OCI-LY1 (cell line): ENCODE results near the gene KRTAP10-4.
"Not testable (repeated sequence)": the region's sequence is repeated elsewhere in the genome, so short reads cannot be mapped to it uniquely, and the experiment has no call there.

Experiments
- H2AFZ ChIP-seq: fragments of 200-600 bp; sonication (generic), shearing (Covaris generic); 2 replicates; pipeline ENCODE4 v1.6.0; 2014; ENCODE audit warnings: antibody characterized with exemption, mild to moderate bottlenecking, low read length
- H3F3A ChIP-seq: fragments of 200-600 bp; sonication (generic), shearing (Covaris generic); 2 replicates; pipeline ENCODE4 v1.6.0; 2014; ENCODE audit warnings: mild to moderate bottlenecking, antibody characterized with exemption, low read length, moderate library complexity; ENCODE audit not compliant: insufficient read depth
- H3K27ac ChIP-seq: fragments of 200-600 bp; sonication (generic); 2 replicates; pipeline ENCODE4 v1.5.1; 2014; ENCODE audit warnings: low read length, mixed run types, mild to moderate bottlenecking, low read depth; ENCODE audit not compliant: poor library complexity, severe bottlenecking
- H3K27me3 ChIP-seq: fragments of 200-600 bp; sonication (generic); 2 replicates; pipeline ENCODE4 v1.6.0; 2014; ENCODE audit warnings: antibody characterized with exemption, mild to moderate bottlenecking, low read length, moderate library complexity; ENCODE audit not compliant: insufficient read depth
- H3K36me3 ChIP-seq: fragments of 200-600 bp; sonication (generic); 2 replicates; pipeline ENCODE4 v1.6.1; 2014; ENCODE audit warnings: mild to moderate bottlenecking, antibody characterized with exemption, low read length, moderate library complexity, mixed read lengths; ENCODE audit not compliant: insufficient read depth
- H3K4me1 ChIP-seq: fragments of 200-600 bp; sonication (generic); 2 replicates; pipeline ENCODE4 v1.5.1; 2014; ENCODE audit warnings: mild to moderate bottlenecking, low read length, moderate library complexity; ENCODE audit not compliant: insufficient read depth, severe bottlenecking
- H3K4me2 ChIP-seq: fragments of 200-600 bp; sonication (generic), shearing (Covaris generic); 2 replicates; pipeline ENCODE4 v1.6.1; 2014; ENCODE audit warnings: low read length
- H3K4me3 ChIP-seq: fragments of 200-600 bp; sonication (generic); 2 replicates; pipeline ENCODE4 v1.5.1; 2014; ENCODE audit warnings: low read length, low read depth, mild to moderate bottlenecking, mixed read lengths; ENCODE audit not compliant: poor library complexity, severe bottlenecking
- H3K79me2 ChIP-seq: fragments of 200-600 bp; shearing (Covaris generic); 2 replicates; pipeline ENCODE4 v1.6.1; 2016; ENCODE audit warnings: mixed run types, low read length, mixed read lengths; ENCODE audit not compliant: insufficient read depth
- H3K9ac ChIP-seq: fragments of 200-600 bp; sonication (generic), shearing (Covaris generic); 2 replicates; pipeline ENCODE4 v1.6.1; 2014; ENCODE audit warnings: mild to moderate bottlenecking, low read length, mixed read lengths
- H3K9me2 ChIP-seq: fragments of 200-600 bp; sonication (generic), shearing (Covaris generic); 2 replicates; pipeline ENCODE4 v1.6.1; 2014; ENCODE audit warnings: low read depth, mild to moderate bottlenecking, low read length, mixed read lengths
- H3K9me3 ChIP-seq: fragments of 200-600 bp; shearing (Covaris generic); 2 replicates; pipeline ENCODE4 v1.6.1; 2014; ENCODE audit warnings: low read length, mixed read lengths
- H4K20me1 ChIP-seq: fragments of 200-600 bp; sonication (generic), shearing (Covaris generic); 2 replicates; pipeline ENCODE4 v1.6.0; 2016; ENCODE audit warnings: mild to moderate bottlenecking, low read length; ENCODE audit not compliant: insufficient read depth
- EZH2 ChIP-seq: fragments of 200-600 bp; sonication (generic), shearing (Covaris generic); IDR thresholded peaks from 2 replicates; pipeline ENCODE4 v1.8.0; 2017; ENCODE audit warnings: borderline replicate concordance, mixed run types, mild to moderate bottlenecking, antibody characterized with exemption, low read length, moderate library complexity, mixed read lengths
- TF ChIP-seq, protein P1 (sequence below): fragments of 200-600 bp; sonication (generic), shearing (Covaris generic); IDR thresholded peaks from 2 replicates; pipeline ENCODE4 v1.5.1; 2017; ENCODE audit warnings: mild to moderate bottlenecking, antibody characterized with exemption, low read length, moderate library complexity, mixed read lengths

The KRTAP10-4 gene

GRCh38 chr21:44589586-44590305 lies 16.2 kb downstream of the KRTAP10-4 start:
- no peaks in the 10 kb centered on the region for H3K36me3 ChIP-seq
- no peaks in the 10 kb centered on the region for H3K9me2 ChIP-seq
- no peak overlapping the region for H3K4me2 ChIP-seq
- no peaks in the 10 kb centered on the region for H3K4me1 ChIP-seq
- H3K27me3 ChIP-seq, result no peaks in the 10 kb centered on the region
- no peaks in the 10 kb centered on the region for H4K20me1 ChIP-seq
- no peaks in the 10 kb centered on the region for H3K9me3 ChIP-seq
- no peak overlapping the region for H3K4me3 ChIP-seq
- H3K9ac ChIP-seq, result no peak overlapping the region
- TF ChIP-seq EZH2, result no peak
- TF ChIP-seq, protein P1, sequence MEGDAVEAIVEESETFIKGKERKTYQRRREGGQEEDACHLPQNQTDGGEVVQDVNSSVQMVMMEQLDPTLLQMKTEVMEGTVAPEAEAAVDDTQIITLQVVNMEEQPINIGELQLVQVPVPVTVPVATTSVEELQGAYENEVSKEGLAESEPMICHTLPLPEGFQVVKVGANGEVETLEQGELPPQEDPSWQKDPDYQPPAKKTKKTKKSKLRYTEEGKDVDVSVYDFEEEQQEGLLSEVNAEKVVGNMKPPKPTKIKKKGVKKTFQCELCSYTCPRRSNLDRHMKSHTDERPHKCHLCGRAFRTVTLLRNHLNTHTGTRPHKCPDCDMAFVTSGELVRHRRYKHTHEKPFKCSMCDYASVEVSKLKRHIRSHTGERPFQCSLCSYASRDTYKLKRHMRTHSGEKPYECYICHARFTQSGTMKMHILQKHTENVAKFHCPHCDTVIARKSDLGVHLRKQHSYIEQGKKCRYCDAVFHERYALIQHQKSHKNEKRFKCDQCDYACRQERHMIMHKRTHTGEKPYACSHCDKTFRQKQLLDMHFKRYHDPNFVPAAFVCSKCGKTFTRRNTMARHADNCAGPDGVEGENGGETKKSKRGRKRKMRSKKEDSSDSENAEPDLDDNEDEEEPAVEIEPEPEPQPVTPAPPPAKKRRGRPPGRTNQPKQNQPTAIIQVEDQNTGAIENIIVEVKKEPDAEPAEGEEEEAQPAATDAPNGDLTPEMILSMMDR, result no peak
- H3K27ac ChIP-seq, result no peak overlapping the region
- H3F3A ChIP-seq, result no peaks in the 10 kb centered on the region
- H2AFZ ChIP-seq, result no peak overlapping the region
- no peaks in the 10 kb centered on the region for H3K79me2 ChIP-seq

GRCh38 chr21:44590311-44590721 lies 16.8 kb downstream of the KRTAP10-4 start:
- Histone ChIP-seq H3K79me2 (no peaks in the 10 kb centered on the region), H3K27me3 (no peaks in the 10 kb centered on the region), H3K9me2 (no peaks in the 10 kb centered on the region), H3K9ac (no peak overlapping the region), H3K27ac (no peak overlapping the region), H4K20me1 (no peaks in the 10 kb centered on the region), H3F3A (no peaks in the 10 kb centered on the region), H3K4me3 (no peak overlapping the region), H3K4me2 (no peak overlapping the region), H2AFZ (no peak overlapping the region), H3K4me1 (no peaks in the 10 kb centered on the region), H3K9me3 (no peaks in the 10 kb centered on the region), H3K36me3 (no peaks in the 10 kb centered on the region)
- TF ChIP-seq EZH2, result no peak
- TF ChIP-seq, protein P1, result no peak

DNA sequence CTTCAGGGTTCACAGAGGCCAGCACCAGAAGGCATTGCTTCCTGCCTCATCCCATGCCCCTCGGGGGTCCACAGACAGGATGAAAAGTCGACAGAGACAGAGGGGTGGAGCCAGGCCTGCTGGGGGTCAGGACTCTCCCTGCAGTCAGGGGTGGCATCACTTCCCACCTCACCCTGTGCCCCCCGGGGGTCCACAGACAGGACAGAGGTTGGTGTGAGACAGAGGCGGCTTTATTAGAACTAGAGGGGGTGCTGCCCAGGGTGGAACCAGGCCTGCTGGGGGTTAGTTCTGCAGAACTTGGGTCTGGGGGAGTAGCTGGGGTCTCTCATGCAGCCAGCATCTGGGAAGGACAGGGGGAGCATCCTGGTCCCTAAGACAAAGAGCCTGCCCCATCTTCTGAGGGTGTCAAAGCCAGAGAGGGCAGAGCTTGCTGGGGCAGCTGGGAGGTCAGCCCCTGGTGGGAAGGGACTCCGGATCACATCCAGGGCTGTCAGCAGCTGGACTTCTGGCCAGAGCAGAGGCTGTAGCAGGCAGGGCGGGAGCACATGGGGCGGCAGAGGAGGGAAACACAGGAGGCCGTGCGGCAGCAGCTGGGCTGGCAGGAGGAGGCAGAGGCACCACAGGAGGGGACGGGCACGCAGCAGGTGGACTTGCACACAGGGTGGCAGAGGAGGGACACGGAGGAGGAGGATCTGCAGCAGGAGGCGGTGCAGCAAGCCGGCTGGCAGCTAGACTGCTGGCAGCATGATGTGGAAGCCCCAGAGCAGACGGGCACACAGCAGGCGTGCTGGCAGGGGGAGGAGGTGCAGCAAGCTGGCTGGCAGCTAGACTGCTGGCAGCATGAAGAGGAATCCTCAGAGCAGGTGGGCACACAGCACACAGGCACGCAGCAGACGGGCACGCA lies 17.6 kb downstream of the KRTAP10-4 start:
- H3K9ac ChIP-seq, H3K79me2 ChIP-seq, H3F3A ChIP-seq, H4K20me1 ChIP-seq, H3K4me1 ChIP-seq, H2AFZ ChIP-seq, H3K27me3 ChIP-seq, H3K4me3 ChIP-seq, H3K36me3 ChIP-seq, H3K9me3 ChIP-seq, H3K27ac ChIP-seq, H3K9me2 ChIP-seq, H3K4me2 ChIP-seq: not testable (repeated sequence)

DNA sequence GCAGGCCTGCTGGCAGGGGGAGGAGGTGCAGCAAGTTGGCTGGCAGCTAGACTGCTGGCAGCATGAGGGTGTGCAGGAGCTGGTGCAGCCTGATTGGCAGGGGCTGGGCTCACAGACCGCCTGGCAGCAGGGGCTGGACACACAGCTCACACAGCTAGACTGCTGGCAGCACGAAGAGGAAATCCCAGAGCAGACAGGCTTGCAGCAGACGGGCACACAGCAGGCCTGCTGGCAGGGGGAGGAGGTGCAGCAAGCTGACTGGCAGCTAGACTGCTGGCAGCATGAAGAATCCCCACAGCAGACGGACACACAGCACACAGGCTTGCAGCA lies 18.2 kb downstream of the KRTAP10-4 start:
- not testable (repeated sequence) for H3K4me1 ChIP-seq, H3K27ac ChIP-seq, H4K20me1 ChIP-seq, H3F3A ChIP-seq, H3K4me2 ChIP-seq, H3K36me3 ChIP-seq, H3K9me2 ChIP-seq, H3K9me3 ChIP-seq, H3K4me3 ChIP-seq, H3K27me3 ChIP-seq, H3K79me2 ChIP-seq, H2AFZ ChIP-seq, H3K9ac ChIP-seq
